Measurements from ENCODE around the gene AP4M1.
"Not testable (repeated sequence)": the region's sequence is repeated elsewhere in the genome, so short reads cannot be mapped to it uniquely, and the experiment has no call there.

The AP4M1 gene

GRCh38 chr7:100130608-100131453 is 29.4 kb downstream of the AP4M1 start:
- no peaks in the 10 kb centered on the region for H3K36me3 ChIP-seq (ENCODE audit: control insufficient read depth, insufficient read depth, low read length)
- H3K9me3 ChIP-seq (ENCODE audit: control insufficient read depth, low read length) = no peaks in the 10 kb centered on the region
- no peak overlapping the region for H3K27ac ChIP-seq (ENCODE audit: insufficient read depth, low read length, poor library complexity, severe bottlenecking)
- no peaks in the 10 kb centered on the region for H3K27me3 ChIP-seq (replicated peaks; ENCODE audit: control insufficient read depth, insufficient read depth, low read length, poor library complexity, severe bottlenecking)
- H3K4me1 ChIP-seq (ENCODE audit: control insufficient read depth, insufficient read depth, low read length, poor library complexity, severe bottlenecking) = peaks cover 12% of the 10 kb centered on the region
- DNase-seq = peak; percentile 61 to 75 (median 67)
- H3K4me3 ChIP-seq (ENCODE audit: insufficient read depth, low read depth, low read length, poor library complexity, severe bottlenecking) = no peak overlapping the region

GRCh38 chr7:100132126-100132525 is 30.7 kb downstream of the AP4M1 start:
- no peak overlapping the region for H3K27ac ChIP-seq (ENCODE audit: insufficient read depth, low read length, poor library complexity, severe bottlenecking)
- H3K4me1 ChIP-seq (ENCODE audit: control insufficient read depth, insufficient read depth, low read length, poor library complexity, severe bottlenecking) = peaks cover 12% of the 10 kb centered on the region
- no peaks in the 10 kb centered on the region for H3K27me3 ChIP-seq (replicated peaks; ENCODE audit: control insufficient read depth, insufficient read depth, low read length, poor library complexity, severe bottlenecking)
- H3K4me3 ChIP-seq (ENCODE audit: insufficient read depth, low read depth, low read length, poor library complexity, severe bottlenecking) = no peak overlapping the region
- H3K36me3 ChIP-seq (ENCODE audit: control insufficient read depth, insufficient read depth, low read length) = no peaks in the 10 kb centered on the region
- no peak for DNase-seq
- H3K9me3 ChIP-seq (ENCODE audit: control insufficient read depth, low read length) = no peaks in the 10 kb centered on the region

- peaks cover 9% of the 10 kb centered on the region for H3K4me1 ChIP-seq (ENCODE audit: control insufficient read depth, insufficient read depth, low read length, poor library complexity, severe bottlenecking)
- H3K27me3 ChIP-seq (replicated peaks; ENCODE audit: control insufficient read depth, insufficient read depth, low read length, poor library complexity, severe bottlenecking) = no peaks in the 10 kb centered on the region
- H3K4me3 ChIP-seq (ENCODE audit: insufficient read depth, low read depth, low read length, poor library complexity, severe bottlenecking) = no peak overlapping the region
- no peaks in the 10 kb centered on the region for H3K36me3 ChIP-seq (ENCODE audit: control insufficient read depth, insufficient read depth, low read length)
- H3K27ac ChIP-seq (ENCODE audit: insufficient read depth, low read length, poor library complexity, severe bottlenecking) = no peak overlapping the region
- DNase-seq = peak; percentile 23 to 41 (median 33)
- no peaks in the 10 kb centered on the region for H3K9me3 ChIP-seq (ENCODE audit: control insufficient read depth, low read length)
These were observed 31.3 kb downstream of the AP4M1 start for GRCh38 chr7:100132697-100133151.

GRCh38 chr7:100137851-100138760 is 36.7 kb downstream of the AP4M1 start:
- no peaks in the 10 kb centered on the region for H3K36me3 ChIP-seq (ENCODE audit: control insufficient read depth, insufficient read depth, low read length)
- DNase-seq = no peak
- no peaks in the 10 kb centered on the region for H3K27me3 ChIP-seq (replicated peaks; ENCODE audit: control insufficient read depth, insufficient read depth, low read length, poor library complexity, severe bottlenecking)
- H3K4me1 ChIP-seq (ENCODE audit: control insufficient read depth, insufficient read depth, low read length, poor library complexity, severe bottlenecking) = no peaks in the 10 kb centered on the region
- no peak overlapping the region for H3K4me3 ChIP-seq (ENCODE audit: insufficient read depth, low read depth, low read length, poor library complexity, severe bottlenecking)
- H3K27ac ChIP-seq (ENCODE audit: insufficient read depth, low read length, poor library complexity, severe bottlenecking) = no peak overlapping the region
- H3K9me3 ChIP-seq (ENCODE audit: control insufficient read depth, low read length) = no peaks in the 10 kb centered on the region

- no peaks in the 10 kb centered on the region for H3K9me3 ChIP-seq (ENCODE audit: control insufficient read depth, low read length)
- H3K27me3 ChIP-seq (replicated peaks; ENCODE audit: control insufficient read depth, insufficient read depth, low read length, poor library complexity, severe bottlenecking) = no peaks in the 10 kb centered on the region
- no peak overlapping the region for H3K27ac ChIP-seq (ENCODE audit: insufficient read depth, low read length, poor library complexity, severe bottlenecking)
- H3K4me3 ChIP-seq (ENCODE audit: insufficient read depth, low read depth, low read length, poor library complexity, severe bottlenecking) = no peak overlapping the region
- no peak for DNase-seq
- H3K4me1 ChIP-seq (ENCODE audit: control insufficient read depth, insufficient read depth, low read length, poor library complexity, severe bottlenecking) = no peaks in the 10 kb centered on the region
- no peaks in the 10 kb centered on the region for H3K36me3 ChIP-seq (ENCODE audit: control insufficient read depth, insufficient read depth, low read length)
These were observed 40.1 kb downstream of the AP4M1 start for GRCh38 chr7:100141555-100141949.

- Histone ChIP-seq H3K9me3 (ENCODE audit: control insufficient read depth, low read length) (no peaks in the 10 kb centered on the region), H3K4me1 (ENCODE audit: control insufficient read depth, insufficient read depth, low read length, poor library complexity, severe bottlenecking) (no peaks in the 10 kb centered on the region), H3K27ac (ENCODE audit: insufficient read depth, low read length, poor library complexity, severe bottlenecking) (no peak overlapping the region), H3K4me3 (ENCODE audit: insufficient read depth, low read depth, low read length, poor library complexity, severe bottlenecking) (no peak overlapping the region), H3K36me3 (ENCODE audit: control insufficient read depth, insufficient read depth, low read length) (no peaks in the 10 kb centered on the region), H3K27me3 (replicated peaks; ENCODE audit: control insufficient read depth, insufficient read depth, low read length, poor library complexity, severe bottlenecking) (no peaks in the 10 kb centered on the region)
- DNase-seq = no peak
These were observed 41.0 kb downstream of the AP4M1 start for GRCh38 chr7:100142461-100142860.

GRCh38 chr7:100146350-100146749 is 44.9 kb downstream of the AP4M1 start:
- H3K4me3 ChIP-seq (ENCODE audit: insufficient read depth, low read depth, low read length, poor library complexity, severe bottlenecking); H3K27me3 ChIP-seq (replicated peaks; ENCODE audit: control insufficient read depth, insufficient read depth, low read length, poor library complexity, severe bottlenecking); H3K27ac ChIP-seq (ENCODE audit: insufficient read depth, low read length, poor library complexity, severe bottlenecking); DNase-seq; H3K9me3 ChIP-seq (ENCODE audit: control insufficient read depth, low read length); H3K36me3 ChIP-seq (ENCODE audit: control insufficient read depth, insufficient read depth, low read length): not testable (repeated sequence)
- peaks cover 11% of the 10 kb centered on the region for H3K4me1 ChIP-seq (ENCODE audit: control insufficient read depth, insufficient read depth, low read length, poor library complexity, severe bottlenecking)

- DNase-seq = no peak
- Histone ChIP-seq H3K4me3 (ENCODE audit: insufficient read depth, low read depth, low read length, poor library complexity, severe bottlenecking) (no peak overlapping the region), H3K9me3 (ENCODE audit: control insufficient read depth, low read length) (no peaks in the 10 kb centered on the region), H3K4me1 (ENCODE audit: control insufficient read depth, insufficient read depth, low read length, poor library complexity, severe bottlenecking) (peaks cover 13% of the 10 kb centered on the region), H3K36me3 (ENCODE audit: control insufficient read depth, insufficient read depth, low read length) (peaks cover 3% of the 10 kb centered on the region), H3K27ac (ENCODE audit: insufficient read depth, low read length, poor library complexity, severe bottlenecking) (no peak overlapping the region), H3K27me3 (replicated peaks; ENCODE audit: control insufficient read depth, insufficient read depth, low read length, poor library complexity, severe bottlenecking) (no peaks in the 10 kb centered on the region)
These were observed 45.8 kb downstream of the AP4M1 start for GRCh38 chr7:100147278-100147677.

GRCh38 chr7:100148225-100148558 is 46.7 kb downstream of the AP4M1 start:
- no peak for DNase-seq
- no peaks in the 10 kb centered on the region for H3K27me3 ChIP-seq (replicated peaks; ENCODE audit: control insufficient read depth, insufficient read depth, low read length, poor library complexity, severe bottlenecking)
- peaks cover 5% of the 10 kb centered on the region for H3K36me3 ChIP-seq (ENCODE audit: control insufficient read depth, insufficient read depth, low read length)
- no peaks in the 10 kb centered on the region for H3K9me3 ChIP-seq (ENCODE audit: control insufficient read depth, low read length)
- H3K27ac ChIP-seq (ENCODE audit: insufficient read depth, low read length, poor library complexity, severe bottlenecking) = peak overlapping the region; percentile 97
- H3K4me3 ChIP-seq (ENCODE audit: insufficient read depth, low read depth, low read length, poor library complexity, severe bottlenecking) = peak overlapping the region; percentile 90
- H3K4me1 ChIP-seq (ENCODE audit: control insufficient read depth, insufficient read depth, low read length, poor library complexity, severe bottlenecking) = peaks cover 13% of the 10 kb centered on the region

All from effector memory CD4-positive, alpha-beta T cell (primary cell).